Measurements from ENCODE around the gene HSD11B1. TPM values are rescaled to one million over a fixed set of nuclear protein-coding genes. Genes with fewer than 3 reads are reported as not detected.

The HSD11B1 gene
- total RNA-seq, 2 donors from 2014 or later, result 3.7 to 17.2 TPM

DNA sequence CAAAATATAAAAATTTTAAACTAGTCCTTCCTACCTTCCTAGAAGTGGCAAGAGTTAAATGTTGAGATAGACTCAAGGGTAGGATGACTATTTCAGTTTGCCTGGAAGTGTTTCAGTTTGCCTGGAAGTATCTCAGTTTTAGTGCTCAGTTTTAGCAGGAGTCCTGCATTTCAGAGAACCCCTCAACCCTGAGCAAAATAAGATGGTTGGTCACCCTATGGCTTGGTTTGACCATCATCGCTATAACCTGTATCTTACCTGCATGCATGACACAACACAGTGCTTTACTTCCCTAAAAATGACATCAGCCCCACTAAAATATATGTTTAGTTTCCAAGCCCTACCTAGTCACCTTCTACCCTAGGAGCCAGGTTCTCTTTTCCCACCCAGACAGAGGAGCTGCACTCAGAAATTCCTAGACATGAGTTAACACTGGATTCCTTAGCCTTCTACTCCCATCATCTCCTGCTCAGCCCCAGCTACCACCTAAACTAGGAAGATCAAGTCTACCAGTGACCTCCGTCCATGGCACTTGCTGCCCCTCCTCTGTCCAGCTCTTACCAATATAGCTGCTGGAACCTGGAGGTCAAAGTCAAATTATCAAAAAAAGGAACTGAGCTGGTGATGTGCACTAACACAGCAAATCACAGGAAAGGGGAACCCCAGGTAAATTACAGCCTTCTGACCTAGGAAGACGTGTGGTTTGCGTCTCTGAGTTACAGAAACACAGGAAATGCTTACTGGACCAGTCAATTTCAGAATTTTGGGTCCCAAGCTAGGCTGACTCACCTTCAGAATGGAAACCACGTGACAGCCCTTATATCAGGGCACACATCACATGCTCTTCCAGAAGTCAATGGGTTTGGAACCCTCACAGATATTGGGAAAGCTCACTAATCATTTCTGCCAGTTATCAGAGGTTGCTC is 31.7 kb upstream of the HSD11B1 start:
- H3K36me3 ChIP-seq, result no peaks in the 10 kb centered on the region
- TF ChIP-seq, protein P1, sequence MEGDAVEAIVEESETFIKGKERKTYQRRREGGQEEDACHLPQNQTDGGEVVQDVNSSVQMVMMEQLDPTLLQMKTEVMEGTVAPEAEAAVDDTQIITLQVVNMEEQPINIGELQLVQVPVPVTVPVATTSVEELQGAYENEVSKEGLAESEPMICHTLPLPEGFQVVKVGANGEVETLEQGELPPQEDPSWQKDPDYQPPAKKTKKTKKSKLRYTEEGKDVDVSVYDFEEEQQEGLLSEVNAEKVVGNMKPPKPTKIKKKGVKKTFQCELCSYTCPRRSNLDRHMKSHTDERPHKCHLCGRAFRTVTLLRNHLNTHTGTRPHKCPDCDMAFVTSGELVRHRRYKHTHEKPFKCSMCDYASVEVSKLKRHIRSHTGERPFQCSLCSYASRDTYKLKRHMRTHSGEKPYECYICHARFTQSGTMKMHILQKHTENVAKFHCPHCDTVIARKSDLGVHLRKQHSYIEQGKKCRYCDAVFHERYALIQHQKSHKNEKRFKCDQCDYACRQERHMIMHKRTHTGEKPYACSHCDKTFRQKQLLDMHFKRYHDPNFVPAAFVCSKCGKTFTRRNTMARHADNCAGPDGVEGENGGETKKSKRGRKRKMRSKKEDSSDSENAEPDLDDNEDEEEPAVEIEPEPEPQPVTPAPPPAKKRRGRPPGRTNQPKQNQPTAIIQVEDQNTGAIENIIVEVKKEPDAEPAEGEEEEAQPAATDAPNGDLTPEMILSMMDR (IDR thresholded peaks at IDR 0.05), result no peak
- peaks cover 0 to 33% of the 10 kb centered on the region in 2 donors for H3K4me1 ChIP-seq
- no peak for DNase-seq (ENCODE audit: low spot score)
- H3K27me3 ChIP-seq, result no peaks in the 10 kb centered on the region
- H3K4me3 ChIP-seq, result no peak overlapping the region
- H3K9me3 ChIP-seq, result no peaks in the 10 kb centered on the region
- peak overlapping the region; percentile 79 to 87 for H3K27ac ChIP-seq

DNA sequence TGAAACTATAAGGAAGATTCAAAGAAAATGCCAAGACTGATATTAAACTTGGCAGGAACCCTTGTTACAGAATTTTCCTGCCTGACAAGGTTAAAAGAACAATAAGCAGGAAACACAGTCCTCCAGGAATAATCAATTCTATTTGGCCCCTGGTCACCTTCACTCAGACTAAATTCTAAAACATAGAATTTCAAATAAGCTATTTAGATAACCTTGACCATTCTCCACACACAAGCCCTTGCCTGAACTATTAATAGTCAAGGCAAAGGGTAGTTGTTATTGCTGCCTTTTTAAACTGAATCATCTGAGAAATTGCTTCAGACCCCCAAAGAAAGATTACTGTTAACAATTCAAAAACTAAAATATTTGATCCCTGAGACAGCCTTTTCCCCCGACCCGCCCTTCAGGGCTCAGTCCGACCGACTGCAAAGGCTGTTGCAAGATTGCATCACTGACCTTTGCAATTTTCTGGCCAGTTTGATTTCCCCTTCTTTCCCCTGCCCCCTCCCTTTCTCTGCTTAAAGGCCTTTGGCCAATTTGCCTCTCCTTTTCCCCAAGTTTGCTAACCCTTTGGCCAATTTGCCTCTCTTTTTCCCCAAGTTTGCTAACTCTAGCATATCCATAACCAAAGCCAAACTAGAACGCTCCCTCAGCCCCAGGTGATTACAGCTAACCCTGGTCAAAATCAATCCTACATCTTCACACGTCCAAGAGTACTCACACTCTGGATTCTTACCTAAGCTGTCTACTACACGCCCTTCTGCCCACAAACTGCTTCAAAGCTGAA is 30.8 kb upstream of the HSD11B1 start:
- Histone ChIP-seq H3K27me3 (no peaks in the 10 kb centered on the region), H3K36me3 (no peaks in the 10 kb centered on the region), H3K4me3 (no peak overlapping the region), H3K9me3 (no peaks in the 10 kb centered on the region), H3K27ac (peak overlapping the region; percentile 79 to 87), H3K4me1 (peaks cover 0 to 33% of the 10 kb centered on the region in 2 donors)
- DNase-seq (ENCODE audit: low spot score), result peak; percentile 78
- TF ChIP-seq, protein P1 (IDR thresholded peaks at IDR 0.05), result no peak

DNA sequence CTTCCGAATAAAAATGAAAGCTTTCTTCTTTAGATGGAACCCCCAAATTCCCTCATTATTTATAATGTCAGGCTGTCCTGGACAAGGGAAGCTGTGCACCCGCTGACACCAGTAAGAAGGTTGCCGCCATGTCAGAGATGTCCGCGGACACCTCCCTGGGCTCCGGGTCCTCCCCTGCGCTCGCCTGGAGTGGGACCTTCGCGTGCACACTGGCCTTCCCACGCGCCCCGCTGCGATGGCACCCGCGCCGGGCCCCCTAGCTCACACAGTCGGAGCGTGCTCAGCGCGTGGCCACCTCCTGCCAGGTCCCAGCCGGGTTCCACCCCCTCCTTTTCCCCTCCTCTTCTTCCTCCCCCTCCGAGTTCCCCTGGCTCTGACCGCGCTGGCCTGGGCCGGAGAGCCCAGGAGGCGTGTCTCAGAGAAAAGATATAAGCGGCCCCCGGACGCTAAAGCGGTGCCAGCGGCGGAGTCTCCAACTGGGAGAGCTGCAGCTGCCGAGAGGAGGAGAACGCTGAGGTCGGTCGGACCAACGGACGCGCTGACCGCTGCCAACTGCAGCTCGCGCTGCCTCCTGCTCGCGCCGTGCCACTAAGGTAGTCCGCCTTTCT is 29.6 kb upstream of the HSD11B1 start, which contains the start of gene G0S2:
TSS of gene G0S2 (plus strand) at position 456 of the 608 bp plus-strand sequence. CDS start 273 bp downstream, outside the sequence.
- H3K4me1 ChIP-seq, result peaks cover 0 to 33% of the 10 kb centered on the region in 2 donors
- H3K9me3 ChIP-seq, result no peaks in the 10 kb centered on the region
- TF ChIP-seq, protein P1 (IDR thresholded peaks at IDR 0.05), result no peak

DNA sequence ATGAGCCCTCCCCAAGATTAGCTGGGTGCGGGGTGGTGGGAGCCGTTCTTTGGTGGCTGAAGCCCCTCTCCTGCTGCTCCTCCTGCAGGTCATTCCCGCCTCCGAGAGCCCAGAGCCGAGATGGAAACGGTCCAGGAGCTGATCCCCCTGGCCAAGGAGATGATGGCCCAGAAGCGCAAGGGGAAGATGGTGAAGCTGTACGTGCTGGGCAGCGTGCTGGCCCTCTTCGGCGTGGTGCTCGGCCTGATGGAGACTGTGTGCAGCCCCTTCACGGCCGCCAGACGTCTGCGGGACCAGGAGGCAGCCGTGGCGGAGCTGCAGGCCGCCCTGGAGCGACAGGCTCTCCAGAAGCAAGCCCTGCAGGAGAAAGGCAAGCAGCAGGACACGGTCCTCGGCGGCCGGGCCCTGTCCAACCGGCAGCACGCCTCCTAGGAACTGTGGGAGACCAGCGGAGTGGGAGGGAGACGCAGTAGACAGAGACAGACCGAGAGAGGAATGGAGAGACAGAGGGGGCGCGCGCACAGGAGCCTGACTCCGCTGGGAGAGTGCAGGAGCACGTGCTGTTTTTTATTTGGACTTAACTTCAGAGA is 29.0 kb upstream of the HSD11B1 start:
- H3K9me3 ChIP-seq, result no peaks in the 10 kb centered on the region
- H3K4me3 ChIP-seq, result peak overlapping the region; percentile 56 to 62
- no peaks in the 10 kb centered on the region for H3K36me3 ChIP-seq
- no peak for DNase-seq (ENCODE audit: low spot score)
- H3K27ac ChIP-seq, result peak overlapping the region; percentile 79 to 87
- TF ChIP-seq, protein P1 (IDR thresholded peaks at IDR 0.05), result peak in 1 of 2 donors; percentile 8
- H3K4me1 ChIP-seq, result peaks cover 0 to 33% of the 10 kb centered on the region in 2 donors
- H3K27me3 ChIP-seq, result no peaks in the 10 kb centered on the region

More for the DNA sequence above, 29.6 kb upstream of the HSD11B1 start, which contains the start of gene G0S2:
- H3K4me3 ChIP-seq, result peak within 1 kb of the TSS; percentile 56 to 62
- DNase-seq (ENCODE audit: low spot score), result peak; percentile 79
- no peaks in the 10 kb centered on the region for H3K36me3 ChIP-seq
- no peaks in the 10 kb centered on the region for H3K27me3 ChIP-seq
- peak within 1 kb of the TSS; percentile 79 to 87 for H3K27ac ChIP-seq

DNA sequence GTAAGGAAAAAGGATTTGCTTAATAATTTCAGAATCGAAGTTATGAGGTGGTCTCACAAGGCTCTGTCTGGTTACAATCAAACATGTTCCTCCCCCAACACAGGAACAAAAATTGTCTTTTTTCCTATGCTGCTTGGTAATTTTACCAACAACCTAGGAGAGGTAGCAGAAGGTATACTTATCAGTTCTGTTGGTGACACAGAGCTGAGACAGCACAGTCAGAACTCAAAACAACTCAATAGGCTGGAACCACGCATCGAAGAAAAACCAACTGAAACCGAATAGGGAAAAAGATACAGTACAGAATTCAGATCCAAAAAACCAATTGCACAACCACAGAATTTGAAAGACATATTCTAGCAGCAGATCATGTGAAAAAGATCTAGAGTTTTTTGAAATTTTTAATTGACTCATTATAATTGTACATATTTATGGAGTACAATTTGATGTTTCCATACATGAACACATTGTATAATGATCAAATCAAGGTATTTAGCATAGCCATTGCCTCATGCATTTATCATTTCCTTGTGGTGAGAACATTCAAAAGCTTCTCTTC is 25.6 kb upstream of the HSD11B1 start:
- H3K4me1 ChIP-seq, result peaks cover 0 to 24% of the 10 kb centered on the region in 2 donors
- no peaks in the 10 kb centered on the region for H3K27me3 ChIP-seq
- no peaks in the 10 kb centered on the region for H3K36me3 ChIP-seq
- no peak overlapping the region for H3K4me3 ChIP-seq
- no peak for DNase-seq (ENCODE audit: low spot score)
- peak overlapping the region in 1 of 2 donors; percentile 38 for H3K27ac ChIP-seq
- H3K9me3 ChIP-seq, result no peaks in the 10 kb centered on the region
- TF ChIP-seq, protein P1 (IDR thresholded peaks at IDR 0.05), result no peak

Data from right atrium auricular region (tissue), 2 donors.